HG02642 (cell line): ENCODE measurements around the gene LARGE1.
"Not testable (repeated sequence)": the region's sequence is repeated elsewhere in the genome, so short reads cannot be mapped to it uniquely, and the experiment has no call there.

Experiments
- ATAC-seq: cut with Tn5 transposase; IDR thresholded peaks from one replicate; pipeline ENCODE4 v1.9.1; 2021; ENCODE audit warnings: mild to moderate bottlenecking; ENCODE audit not compliant: unreplicated experiment, poor library complexity

Gene LARGE1

DNA sequence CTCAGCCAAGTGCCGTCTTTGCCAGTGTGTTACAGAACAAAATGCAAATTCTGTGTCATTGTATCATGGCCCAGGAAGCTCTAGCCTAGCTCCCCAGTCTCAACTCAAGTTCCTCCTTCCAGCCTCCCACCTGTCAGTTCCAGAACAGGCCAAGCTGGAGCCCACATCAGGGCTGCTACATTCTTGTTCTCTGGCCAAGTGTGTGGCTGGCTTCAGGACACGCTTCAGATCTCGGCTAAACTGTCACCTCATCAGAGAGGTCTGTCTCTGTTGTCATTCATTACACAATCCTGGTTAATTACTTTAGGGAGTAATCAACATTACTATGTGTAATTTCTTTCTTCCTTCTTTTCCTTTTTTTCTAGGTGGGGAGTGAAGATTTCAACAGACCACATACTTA lies 515.1 kb downstream of the LARGE1 start:
- no peak for ATAC-seq

DNA sequence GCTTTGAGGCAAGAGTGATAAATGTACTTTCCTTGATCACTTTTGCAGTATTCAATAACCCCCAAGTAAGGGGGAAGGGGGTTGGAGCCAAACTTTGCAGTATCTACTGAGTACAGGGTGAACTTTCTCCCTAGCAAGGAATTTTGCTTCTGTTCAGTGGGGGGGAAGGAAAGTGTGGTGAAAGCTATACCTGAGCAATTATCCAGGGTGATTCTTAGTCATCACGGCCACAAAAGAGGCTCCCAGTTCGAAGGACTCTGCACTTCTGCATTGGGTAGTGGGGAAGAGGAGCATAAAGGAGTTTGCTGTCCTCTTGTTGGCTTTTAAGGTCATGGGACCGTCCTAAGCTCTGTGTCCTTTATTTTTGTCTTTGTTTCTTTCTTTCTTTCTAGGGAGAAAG lies 515.6 kb downstream of the LARGE1 start:
- ATAC-seq: no peak

DNA sequence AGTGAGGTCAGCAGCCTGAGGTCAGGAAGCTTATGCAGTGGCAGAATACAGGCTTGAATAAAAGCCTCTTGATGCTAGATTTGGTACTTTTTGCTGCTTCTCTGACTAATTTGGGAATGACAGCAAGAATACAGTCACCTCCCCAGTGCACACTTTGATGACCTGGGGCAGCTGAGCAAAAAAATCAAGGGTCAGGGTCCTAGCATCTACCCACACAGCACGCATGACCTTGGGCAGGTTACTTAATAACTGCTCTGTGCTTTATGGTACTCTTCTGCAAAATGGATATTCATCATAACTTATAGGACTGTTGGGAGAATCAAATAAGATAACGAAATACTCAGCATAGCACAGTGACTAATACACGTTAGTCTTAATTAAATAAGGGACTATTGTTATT lies 518.0 kb downstream of the LARGE1 start:
- no peak for ATAC-seq

DNA sequence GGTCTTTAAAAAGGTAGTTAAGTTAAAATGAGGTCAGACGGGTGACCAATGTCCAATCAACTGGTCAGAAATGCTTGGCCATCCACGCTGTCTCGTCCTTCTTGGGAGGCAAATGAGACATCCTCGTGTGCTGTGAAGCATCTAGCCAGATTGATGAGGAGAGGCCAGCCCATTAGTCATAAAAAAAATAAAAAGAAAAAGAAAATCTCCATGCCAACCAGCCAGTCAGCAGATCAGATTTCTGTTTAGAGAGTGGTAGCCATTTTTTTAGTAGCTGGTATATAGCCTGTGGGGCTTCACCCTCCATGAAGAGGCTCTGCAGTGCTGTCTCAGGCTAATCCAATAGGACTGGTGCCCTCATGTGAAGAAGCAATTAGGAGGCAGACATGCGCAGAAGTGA lies 519.0 kb downstream of the LARGE1 start:
- ATAC-seq: no peak

DNA sequence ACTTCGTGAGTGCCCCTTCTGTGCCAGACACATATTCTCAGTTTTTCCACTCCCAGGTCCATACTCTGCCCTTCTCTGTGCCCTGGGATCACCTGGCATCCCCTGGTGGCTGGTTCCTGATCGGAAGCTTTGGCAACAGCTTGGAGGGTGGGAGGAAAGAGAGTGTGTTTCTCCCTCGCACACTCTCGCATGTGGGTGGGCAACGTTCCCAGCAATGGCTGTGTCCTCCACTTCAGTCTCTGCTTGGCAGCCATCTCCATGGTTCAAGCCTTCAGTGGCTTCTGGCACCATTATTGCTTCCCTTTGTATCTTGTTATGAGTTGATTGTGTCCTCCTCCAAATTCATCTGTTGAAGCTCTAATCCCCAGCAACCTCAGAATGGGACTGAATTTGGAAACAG lies 519.4 kb downstream of the LARGE1 start:
- ATAC-seq: no peak

DNA sequence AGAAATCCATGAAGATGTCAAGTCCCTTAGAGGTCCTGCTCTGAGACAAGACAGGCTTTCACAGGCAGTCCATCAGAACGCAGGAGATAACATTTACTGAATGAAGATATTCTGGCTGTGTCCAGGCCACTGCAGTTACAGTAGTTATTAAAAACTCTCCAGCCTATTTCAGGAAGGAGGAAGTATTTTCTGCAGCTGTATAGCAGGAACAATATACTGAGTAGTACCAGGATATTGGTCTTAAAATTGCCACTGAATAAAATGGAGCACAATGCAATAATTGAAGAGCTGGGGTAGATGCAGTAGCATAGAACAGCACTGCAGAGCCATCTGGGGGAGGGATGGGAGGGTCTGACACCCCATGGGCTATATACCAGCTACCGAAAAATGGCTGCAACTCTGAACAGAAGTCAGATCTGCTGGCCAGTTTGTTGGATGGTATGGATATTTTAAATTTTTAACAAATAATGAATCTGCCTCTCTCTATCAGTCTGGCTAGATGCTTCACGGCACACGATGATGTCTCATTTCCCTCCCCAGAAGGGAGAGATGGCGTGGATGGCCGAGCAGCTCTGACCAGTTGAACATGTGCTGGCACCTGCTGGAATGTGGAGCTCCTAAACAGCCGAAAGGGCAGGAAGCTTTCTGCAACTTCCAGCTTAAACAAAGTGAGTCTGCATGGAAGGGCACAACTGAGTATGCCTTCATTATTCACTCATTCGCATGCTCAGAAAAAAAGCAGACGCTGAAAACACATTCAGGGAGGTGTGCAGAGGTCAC lies 520.0 kb downstream of the LARGE1 start:
- no peak for ATAC-seq

DNA sequence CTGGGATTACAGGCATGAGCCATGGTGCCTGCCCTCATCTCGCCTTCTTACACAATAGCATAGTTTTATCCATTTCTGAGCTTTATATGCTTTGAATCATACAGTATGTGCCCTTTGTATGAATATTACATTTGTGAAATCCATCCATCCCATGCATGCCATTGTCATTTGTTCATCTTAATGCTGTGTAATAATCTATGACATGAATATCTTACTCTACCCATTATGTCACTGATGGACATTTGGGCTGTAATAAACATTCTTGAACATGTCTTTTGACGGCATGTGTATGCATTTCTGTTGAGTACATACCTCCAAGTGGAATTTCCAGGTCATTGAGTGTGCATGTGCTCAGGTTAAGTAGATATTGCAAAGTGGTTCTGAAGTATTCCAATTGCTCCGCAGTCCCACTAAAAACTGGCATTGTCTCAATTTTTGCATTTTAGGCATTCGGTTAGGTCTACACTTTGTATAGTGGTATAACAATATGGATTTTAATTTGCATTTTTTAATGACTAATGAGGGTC lies 522.8 kb downstream of the LARGE1 start:
- no peak for ATAC-seq

DNA sequence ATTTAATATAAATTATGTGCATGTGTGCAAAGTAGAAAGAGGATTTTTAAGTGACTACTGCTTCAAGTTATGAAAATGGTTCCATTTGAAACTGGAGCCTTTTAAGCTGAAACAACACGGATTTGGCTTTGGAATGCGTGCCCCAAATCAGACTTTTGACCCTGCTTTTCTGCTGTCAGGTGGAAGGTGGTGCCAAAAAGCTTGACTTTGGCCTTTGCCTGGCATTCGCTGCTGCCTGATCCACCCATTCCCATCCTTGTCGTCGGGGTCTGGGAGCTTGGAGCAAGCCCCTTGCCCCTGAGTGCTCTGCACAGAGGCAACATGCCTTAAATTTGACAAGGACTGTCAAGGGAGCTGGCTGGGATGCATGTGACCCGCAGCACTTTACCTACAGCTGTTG lies 526.8 kb downstream of the LARGE1 start:
- no peak for ATAC-seq

DNA sequence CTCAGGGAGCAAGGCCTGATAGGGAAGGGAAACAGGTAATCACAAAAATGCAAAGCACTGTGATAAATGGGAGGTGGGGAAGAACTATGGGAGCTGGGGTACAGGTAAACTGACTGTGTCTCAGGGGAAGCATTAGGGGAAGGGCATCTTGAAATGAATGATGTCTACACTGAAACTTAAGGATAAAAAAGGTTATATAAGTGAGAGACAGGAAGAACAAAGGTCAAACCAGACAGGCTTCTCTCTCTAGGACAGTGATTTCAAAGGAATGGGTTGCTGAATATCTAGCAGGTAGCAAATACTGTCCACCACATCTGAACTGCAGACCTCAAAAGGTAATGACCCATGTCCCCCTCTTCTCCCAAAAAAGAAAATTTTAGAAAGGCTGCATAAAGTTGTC lies 529.0 kb downstream of the LARGE1 start:
- no peak for ATAC-seq

DNA sequence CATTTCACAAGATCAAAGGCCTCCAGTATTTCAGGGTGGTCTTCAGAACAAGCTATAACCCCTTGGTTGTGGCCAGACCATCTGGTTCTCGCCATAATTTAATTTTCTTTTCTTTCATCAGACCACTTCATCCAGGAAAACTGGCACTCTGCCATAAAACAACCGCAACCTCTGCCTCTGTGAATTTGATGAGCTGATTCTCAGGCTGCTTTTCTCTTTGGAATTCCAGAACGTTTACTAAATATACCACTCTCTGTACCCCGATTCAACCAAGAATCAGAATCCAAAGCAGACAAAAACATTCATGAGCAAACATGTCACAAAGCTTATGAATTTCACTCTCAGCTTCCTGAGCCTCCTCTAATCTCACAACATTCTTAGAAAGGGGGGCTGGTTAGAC lies 530.3 kb downstream of the LARGE1 start:
- no peak for ATAC-seq

DNA sequence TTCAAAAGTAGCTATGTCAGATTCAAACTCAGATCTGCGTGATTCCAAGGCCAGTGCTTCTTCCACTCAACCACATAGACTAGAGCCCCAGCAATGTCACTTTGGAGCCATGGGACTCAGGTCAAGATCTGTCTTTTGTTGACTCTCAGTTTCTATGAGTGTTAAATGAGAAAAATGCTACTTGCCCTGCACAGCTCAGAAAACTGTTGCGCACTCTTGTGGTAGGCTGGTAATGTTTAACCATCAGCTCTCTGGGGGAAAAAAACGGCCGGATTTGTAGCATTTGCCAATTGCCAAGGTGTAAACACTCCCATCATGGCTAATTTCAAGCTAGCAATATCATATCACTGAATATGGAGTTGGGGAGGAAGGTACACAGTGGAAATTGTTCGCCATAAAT lies 534.0 kb downstream of the LARGE1 start:
- ATAC-seq: no peak

DNA sequence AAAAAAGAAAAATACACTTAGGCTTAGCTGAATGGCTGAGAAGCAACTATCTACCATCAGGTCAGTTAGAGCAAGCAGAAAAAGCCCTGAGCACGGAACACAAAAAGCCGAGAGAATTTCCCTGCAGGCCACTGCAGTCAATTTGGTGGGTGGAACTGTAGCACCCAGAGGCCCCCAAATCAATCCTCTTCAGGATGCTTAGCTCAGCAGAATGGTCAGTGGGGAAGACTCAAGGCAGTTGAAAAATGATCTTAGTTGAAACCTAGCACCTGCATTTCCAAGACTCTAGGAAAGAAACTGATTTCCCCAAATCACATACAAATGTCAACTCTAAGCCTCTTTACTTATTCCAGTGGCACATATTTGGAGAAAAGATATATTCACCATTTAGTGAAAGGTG lies 534.7 kb downstream of the LARGE1 start:
- no peak for ATAC-seq

DNA sequence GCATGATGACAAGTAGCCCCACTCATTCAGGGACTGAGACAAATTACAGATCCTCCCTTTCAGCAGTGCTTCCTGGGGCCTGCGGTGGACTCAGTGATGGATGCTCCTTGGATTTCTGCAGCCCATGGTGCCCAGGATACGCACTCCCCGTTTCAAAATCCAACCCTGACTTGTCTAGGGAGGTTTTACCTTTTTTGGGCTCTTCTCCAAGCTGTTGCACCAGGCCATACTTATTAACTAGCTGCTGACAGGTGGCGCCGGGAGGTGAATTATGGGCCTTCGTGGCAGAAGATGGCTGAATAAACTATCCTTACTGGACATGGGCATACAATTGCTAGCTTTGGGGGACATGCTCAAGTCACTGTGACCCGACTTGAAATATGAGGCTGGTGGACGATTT lies 537.8 kb downstream of the LARGE1 start:
- ATAC-seq: no peak

DNA sequence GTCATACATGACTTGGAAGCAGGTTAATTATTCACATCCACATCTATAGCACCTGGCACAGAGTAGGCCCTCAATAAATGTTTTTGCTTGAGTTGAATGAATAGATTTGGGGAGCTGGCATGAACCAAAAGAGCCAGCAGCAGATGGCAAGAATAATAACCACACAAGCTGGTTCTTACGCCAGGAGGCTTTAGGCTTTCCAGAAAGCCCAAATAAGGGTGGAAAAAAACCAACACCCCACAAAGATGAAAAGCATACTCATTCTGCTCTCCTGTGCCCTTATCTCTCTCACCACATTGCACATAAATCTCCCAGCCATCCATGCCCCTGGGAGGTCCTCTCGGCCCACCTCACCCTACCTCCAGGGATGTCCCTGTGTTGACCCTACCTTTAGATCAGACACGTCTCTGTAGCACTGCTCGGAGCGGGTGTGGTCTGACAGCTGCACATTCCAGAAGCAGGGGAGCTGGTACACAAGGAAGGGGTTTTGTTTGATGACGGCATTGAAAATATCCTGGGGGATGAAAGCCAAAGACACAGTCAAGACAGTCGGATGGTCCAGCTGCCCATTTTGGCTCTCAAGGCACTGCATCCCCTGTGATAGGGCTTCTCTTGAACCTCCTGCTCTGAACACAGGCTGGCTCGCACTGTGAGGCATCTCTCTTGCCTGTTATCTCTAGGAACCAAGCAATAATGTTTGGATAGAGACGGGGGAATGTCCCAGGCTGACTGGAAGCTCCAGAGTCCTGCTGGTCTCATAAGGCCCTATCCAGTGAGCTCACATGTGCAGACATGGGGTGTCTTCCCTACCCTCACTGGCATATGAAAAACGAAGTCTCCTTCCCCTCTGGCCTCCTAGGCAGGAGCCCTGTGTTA lies 538.5 kb downstream of the LARGE1 start:
- no peak for ATAC-seq

DNA sequence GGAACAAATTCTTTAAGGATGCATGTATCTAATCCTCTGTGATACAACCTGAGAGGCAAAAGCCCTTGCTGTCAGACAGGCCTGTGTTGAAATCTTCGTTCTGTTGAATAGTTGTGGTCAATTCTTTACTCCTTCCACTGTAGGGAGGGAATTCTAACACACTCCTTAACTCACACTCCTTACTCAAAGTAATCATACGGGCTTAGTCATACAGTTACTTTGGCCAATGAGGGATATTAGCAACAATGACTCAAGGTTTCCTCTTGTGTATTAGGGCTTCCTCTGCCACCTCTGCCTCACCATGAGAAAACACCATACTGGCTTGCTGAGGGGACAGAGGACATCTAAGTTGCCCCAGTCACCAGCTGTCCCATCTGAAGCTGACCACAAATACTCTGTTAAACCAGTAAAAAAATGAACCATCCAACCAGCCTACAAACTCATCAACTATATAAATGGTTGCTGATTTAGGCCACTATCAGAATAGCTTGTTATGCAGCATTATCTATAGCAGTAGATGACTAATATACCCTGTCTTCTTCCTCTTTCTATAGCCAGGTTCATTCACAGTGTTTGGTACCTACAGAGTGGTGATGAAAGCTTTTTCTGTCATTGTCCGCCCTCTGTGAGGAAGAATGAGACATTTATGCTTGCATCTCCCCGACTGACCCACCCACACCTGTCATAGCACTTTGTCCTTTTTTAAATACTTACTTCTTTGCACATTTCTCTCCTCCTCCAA lies 539.3 kb downstream of the LARGE1 start:
- no peak for ATAC-seq

DNA sequence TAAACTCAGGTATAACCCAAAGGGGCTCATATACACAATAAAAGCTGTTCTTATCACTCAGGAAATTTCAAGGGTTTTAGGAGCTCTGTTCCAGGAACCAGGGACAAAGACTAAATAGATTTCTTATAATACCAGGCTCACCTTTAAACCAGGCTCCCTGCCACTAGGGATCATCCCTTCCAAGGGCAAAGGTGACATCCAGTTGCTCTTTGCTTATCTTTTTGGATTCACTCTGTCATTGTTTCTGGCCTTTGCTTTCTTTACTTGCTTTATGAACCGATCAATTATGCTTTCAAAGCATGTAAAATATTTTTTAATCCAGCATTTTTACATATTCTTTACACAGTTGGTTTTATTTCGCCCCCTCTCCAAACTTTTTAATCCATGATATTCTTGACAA lies 540.4 kb downstream of the LARGE1 start:
- ATAC-seq: no peak

DNA sequence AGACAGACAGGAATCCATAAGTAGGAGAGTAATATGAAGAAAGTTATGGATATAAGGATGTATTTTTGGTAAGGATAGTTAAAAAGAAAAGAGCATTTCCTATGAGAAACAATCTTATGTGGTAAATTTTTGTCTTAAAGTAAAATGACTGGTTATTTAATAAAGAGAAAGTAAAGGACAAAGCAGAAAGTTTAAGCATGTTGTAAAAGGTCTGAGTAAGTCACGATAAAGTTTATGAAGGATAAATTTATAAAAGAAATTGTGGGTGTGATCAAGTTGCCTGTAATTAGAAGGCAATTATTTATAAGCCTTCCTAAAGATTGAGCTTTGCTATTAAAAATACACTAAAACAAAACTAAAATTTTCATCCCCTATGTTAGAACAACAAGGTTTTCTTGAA lies 547.4 kb downstream of the LARGE1 start:
- no peak for ATAC-seq

DNA sequence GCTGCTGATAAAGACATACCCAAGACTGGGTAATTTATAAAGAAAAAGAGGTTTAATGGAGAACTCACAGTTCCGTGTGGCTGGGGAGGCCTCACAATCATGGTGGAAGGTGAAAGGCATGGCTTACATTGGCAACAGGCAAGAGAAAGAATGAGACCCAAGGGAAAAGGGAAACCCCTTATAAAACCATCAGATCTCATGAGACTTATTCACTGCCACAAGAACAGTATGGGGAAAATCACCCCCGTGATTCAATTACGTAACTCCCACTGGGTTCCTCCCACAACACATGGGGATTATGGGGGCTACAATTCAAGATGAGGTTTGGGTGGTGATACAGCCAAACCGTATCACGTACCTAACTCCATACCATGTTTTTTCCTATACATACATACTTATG lies 557.0 kb downstream of the LARGE1 start:
- not testable (repeated sequence) for ATAC-seq

DNA sequence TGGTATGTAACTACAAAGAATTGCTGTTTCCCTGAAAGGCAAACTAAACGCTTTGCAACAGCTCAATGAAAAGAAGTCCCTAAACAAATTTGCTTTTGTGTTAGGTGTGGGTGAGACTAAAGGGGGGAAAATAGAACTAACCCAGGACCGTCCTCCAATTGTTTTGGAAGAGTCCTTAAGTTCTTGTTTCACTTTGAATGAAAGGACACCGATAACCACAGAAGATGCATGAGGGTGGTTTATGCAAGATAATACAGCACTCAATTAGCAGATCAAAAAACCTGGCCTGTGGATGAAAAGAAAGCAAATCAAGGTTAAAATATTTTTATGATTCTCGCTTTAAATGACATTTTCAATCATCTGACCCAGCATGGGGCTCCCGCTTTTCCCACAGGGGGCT lies 557.6 kb downstream of the LARGE1 start:
- no peak for ATAC-seq

DNA sequence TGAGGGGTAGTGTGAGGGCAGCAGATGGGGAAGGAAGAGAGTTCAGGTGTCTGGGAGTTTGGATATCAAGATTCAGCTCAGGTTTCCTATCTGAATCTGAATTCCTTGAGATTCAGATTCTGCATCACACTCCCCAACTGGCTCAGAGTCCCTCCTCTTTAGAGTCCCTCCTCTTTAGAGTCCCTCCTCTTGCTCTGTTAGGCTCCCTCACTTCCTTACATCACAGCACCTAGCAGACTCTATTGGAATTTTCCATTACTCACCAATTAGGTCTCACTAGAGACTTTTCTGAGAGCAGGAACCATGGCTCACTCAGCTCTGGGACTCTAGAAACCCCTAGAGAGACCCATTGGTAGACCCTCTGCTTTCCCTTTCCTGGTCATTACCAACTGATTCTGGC lies 558.7 kb downstream of the LARGE1 start:
- no peak for ATAC-seq

DNA sequence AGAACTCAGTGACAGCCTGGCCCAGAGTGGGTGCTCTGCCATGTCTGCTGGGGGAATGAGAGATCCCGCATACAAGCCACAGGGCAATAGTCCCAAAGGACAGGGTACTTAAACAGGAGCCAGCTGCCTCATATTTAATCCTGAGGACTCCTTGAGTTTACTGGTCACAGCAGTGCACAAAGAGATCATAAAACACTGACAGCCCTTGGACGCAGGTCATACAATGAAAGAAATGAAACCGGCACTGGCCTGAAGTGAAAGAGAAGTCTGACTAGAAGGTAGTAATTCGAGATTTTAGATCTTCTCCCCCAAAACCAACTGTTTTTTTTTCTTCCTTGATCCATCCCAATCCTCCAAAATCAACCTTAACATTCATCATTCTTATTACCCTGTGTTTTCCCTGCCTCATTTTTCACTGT lies 562.3 kb downstream of the LARGE1 start:
- no peak for ATAC-seq
